Body of pancreas (tissue), 4 donors: ENCODE data around the gene SLC39A1. TPM values are rescaled to one million over a fixed set of nuclear protein-coding genes. Genes with fewer than 3 reads are reported as not detected.

Experiments
- microRNA-seq, 2 donors: library from miRNA; unstranded; fragments of <30 nt; microRNA quantifications; one replicate each; pipeline ENCODE4, GENCODE V29; 2016; ENCODE audit warnings: borderline number of aligned reads in 2 of 2, borderline replicate concordance in 2 of 2
- small RNA-seq: library from RNA; depleted of rRNA; stranded (forward); fragments of <200 nt; gene quantifications from one replicate; pipeline ENCODE3, GENCODE V24; 2016
- total RNA-seq, 2 donors: library from RNA; depleted of rRNA; stranded (reverse); fragments of >200 nt; gene quantifications; one replicate each; pipeline ENCODE4 v1.1.0, GENCODE V29; 2016

The SLC39A1 gene
- total RNA-seq, 2 donors from 2014 or later: 30.7 to 35.5 TPM

Small RNA genes lying within 50 kb of the gene (microRNA-seq; reads per million reads assigned to microRNA genes)
- gene MIR6737: 0 reads per million in 2 donors

Small RNA genes lying within 50 kb of the gene (small RNA-seq; reads per million reads assigned to genes)
- gene MIR6737: not detected

Other genes starting within 250 kb of the SLC39A1 start
- gene INTS3, start 235.5 kb downstream of the SLC39A1 start, total RNA-seq: 10 to 100 TPM; 25.4 to 33.3 TPM
- gene SLC27A3, start 188.1 kb downstream of the SLC39A1 start, total RNA-seq: 10 to 100 TPM; 15.0 to 21.1 TPM
- 10 to 100 TPM in 1 of 2 donors, 1 to 10 TPM in 1; 7.8 to 12.5 TPM for gene GATAD2B, start 40.6 kb downstream of the SLC39A1 start, total RNA-seq
- gene DENND4B, start 16.8 kb downstream of the SLC39A1 start, total RNA-seq: 10 to 100 TPM; 33.2 to 54.7 TPM
- gene CRTC2, start 4.9 kb downstream of the SLC39A1 start, total RNA-seq: 10 to 100 TPM; 15.2 to 15.8 TPM
- 10 to 100 TPM in 1 of 2 donors, under 1 TPM in 1; 0.66 to 14.0 TPM for gene CREB3L4, start 4.4 kb upstream of the SLC39A1 start, total RNA-seq
- 100 to 1,000 TPM; 151 to 177 TPM for gene JTB, start 14.1 kb upstream of the SLC39A1 start, total RNA-seq
- gene RAB13, start 22.8 kb upstream of the SLC39A1 start, total RNA-seq: 10 to 100 TPM; 16.2 to 29.6 TPM
- gene RPS27, start 27.2 kb upstream of the SLC39A1 start, total RNA-seq: 100 to 1,000 TPM; 538 to 734 TPM
- not detected for gene NUP210L, start 191.5 kb upstream of the SLC39A1 start, total RNA-seq
- 100 to 1,000 TPM in 1 of 2 donors, 10 to 100 TPM in 1; 74.2 to 131 TPM for gene TPM3, start 228.6 kb upstream of the SLC39A1 start, total RNA-seq
- gene CFAP141, start 242.8 kb upstream of the SLC39A1 start, total RNA-seq: not detected